GM21367 (cell line): Measurements from ENCODE around the gene SPINK6.

ENCODE experiments used
- ATAC-seq: cut with Tn5 transposase; IDR thresholded peaks from one replicate; pipeline ENCODE4 v1.9.1; 2021; ENCODE audit not compliant: unreplicated experiment

SPINK6 gene, protein sequence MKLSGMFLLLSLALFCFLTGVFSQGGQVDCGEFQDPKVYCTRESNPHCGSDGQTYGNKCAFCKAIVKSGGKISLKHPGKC

GRCh38 chr5:148202531-148203203 is at the start of gene SPINK6:
Gene SPINK6, plus strand, starts transcription at chr5:148203042. Its CDS starts 55 bp downstream, at chr5:148203097.
- no peak for ATAC-seq

GRCh38 chr5:148156609-148157008 is 46.2 kb upstream of the SPINK6 start:
- ATAC-seq = no peak

GRCh38 chr5:148162038-148162437 is 40.8 kb upstream of the SPINK6 start:
- no peak for ATAC-seq

GRCh38 chr5:148163345-148163744 is 39.5 kb upstream of the SPINK6 start:
- no peak for ATAC-seq

DNA sequence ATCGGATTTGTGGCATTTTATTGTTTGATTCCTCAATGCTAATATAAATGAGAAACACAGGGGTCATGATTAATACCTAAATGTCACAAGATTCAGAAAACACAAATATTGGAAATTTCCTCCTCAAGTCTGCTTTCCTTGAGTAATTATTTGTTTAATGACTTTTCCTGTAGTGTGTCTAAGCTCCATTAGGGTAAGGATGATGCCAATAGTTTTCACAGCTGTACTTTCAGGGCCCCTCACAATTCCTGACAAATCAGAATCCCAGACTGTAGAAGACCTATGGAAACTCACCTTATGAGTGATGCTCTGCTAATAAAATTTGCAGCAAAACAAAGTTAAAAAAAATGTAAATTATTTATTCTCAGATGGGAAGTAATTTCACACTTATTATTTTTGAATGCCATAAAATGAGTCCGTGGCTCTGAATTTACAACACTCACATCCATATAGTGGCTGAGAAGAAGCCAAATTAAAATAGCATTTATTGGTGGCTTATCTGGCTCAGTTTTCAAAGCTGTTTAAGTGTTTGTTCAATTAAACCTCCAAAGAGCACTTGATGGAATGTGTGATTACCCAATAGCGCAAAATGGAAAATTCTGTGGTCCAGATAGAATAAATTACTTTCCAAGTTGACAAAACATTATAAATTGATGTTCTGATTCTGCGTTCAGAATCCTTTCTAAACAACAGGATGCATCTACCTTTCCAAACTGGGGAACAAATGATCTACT is 36.1 kb upstream of the SPINK6 start:
- no peak for ATAC-seq

DNA sequence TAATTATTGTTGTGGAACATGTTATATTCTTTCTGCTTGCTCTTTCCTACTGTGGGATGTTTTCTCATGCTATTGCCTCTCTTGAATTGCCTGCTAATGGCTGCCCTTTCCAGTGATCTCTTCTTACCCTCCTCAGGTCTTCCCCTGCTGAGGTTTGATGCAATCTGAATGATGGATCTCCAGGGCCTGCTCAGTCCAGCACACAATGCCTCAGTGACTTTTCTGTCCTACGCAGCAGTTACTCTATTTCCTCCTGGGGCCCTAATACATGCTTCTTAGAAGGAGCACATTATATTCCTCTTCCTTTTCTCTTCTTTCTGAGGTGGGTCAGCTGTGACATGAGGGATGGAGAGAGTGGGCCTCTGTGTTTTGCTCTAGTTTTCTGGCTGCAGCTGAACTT is 34.6 kb upstream of the SPINK6 start, which contains the start of gene SPINK14:
Gene SPINK14 (plus strand): TSS at position 301 of the 400 bp plus-strand sequence. CDS start 1,187 bp downstream, outside the sequence.
- no peak for ATAC-seq

- ATAC-seq = no peak
Observed at GRCh38 chr5:148172377-148172776, 30.5 kb upstream of the SPINK6 start.

- ATAC-seq = no peak
Observed at GRCh38 chr5:148176480-148176879, 26.4 kb upstream of the SPINK6 start.

DNA sequence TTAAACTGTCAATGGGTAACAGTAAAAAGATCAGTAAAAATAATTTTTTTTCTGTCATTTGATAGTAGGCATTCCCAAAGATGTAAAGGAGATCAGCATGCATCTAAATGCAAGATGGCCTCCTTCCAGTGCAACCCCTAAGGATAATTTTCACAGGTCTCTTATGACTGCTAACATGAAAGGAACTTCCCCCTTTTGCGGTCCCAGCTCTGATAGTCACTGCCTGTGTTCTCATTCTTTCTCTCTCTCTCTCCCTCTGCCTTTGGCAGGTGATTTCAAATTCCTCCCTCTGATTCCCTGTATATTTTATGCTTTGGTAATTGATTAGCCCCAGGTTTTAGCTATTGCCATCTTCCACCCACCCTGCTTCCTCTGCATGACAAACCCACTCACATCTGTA is 25.6 kb upstream of the SPINK6 start:
- no peak for ATAC-seq

DNA sequence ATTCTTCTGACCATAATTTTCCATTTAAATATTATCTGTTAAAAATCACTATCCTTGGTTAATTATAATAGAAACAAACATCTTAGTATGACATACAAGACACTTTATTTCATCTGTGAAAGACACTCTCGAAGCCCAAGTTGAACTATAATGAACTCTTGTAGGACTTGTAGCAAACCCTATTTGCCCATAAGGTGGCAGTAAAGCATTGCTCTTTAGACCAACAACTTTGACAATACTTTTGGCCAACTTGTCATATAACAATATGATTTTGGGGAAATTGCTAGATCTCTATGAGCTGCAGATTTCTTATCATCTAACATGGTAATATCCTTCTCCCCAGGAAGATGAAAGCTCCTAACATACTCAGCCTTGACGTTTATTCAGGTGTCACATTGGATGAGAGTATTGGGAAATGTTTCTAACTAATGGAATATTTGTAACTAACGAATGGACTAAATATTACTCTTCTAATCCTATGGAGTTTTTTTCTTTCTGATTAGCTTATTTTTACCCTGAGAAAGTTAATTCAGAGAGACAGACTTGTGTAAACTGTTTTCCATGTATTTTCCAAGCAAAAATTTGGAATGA is 23.5 kb upstream of the SPINK6 start:
- ATAC-seq = peak; percentile 84

DNA sequence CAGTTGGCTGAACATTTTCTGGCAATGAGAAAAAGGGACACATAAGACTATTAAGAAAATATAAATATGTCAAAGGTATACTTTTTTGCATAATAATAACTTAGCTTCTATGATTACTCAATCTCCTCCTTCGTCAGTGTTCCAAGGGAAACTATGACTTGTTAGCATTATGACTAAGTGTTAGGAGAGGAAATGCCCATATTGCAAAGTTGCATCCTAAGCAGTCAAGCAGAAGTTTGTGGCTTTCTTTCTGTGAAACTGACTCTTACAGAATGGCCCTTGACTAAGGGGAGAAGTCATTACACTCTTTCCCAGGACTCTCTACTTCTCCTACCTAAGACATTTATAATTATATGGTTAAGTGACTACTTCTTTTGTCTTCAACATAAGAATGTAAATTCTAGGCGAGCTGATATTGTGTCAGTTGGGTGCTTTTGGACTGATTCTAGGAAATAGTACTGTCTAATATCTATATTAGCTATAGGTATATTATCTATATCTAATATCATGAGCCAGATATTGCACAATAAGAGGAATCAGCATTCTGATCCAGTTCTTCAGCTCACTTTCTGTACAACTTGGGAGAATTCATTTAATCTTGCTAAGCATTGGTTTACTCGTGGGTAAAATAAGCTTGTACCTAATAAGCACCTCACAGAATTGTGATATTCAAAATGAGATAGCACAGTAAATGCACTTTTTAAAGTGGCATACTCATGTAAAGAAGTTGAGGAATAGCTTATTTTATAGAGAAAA is 16.4 kb upstream of the SPINK6 start:
- ATAC-seq = peak; percentile 74

DNA sequence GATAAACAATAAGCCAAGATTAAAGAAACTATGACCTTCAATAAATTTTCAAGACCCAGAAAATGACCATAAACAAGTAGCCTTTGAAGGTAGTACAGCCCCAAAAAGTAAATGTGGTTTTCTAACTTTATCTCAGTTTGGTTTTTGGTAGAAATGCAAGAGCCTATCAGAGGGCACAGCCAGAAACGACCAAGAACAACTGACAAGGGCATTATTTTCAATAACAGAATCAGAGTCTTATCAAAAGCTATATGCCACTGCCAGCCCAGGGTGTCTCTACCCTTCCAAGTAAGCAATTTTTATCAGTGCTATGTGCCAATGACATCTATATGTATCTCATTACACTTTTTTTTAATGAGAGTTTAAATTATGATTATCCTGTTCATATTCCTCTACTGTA is 11.8 kb upstream of the SPINK6 start:
- ATAC-seq = no peak

DNA sequence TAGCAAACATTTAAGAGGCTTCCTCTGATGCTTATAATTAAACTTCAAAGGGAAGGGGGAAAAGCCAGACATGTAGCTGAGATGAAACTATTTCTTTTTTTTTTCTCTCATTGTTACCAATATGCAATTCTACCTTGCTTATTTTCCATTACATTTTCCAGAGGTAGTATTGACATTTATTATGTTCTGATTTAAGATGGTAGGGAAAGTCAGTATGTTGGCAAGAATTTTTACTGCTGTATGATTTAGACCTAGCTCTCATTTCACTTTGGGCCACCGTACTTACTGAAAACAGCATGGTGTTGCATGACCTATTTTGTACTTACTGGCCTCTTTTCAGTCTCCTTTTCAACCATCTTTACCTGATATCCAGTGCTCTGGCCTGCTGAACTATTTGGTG is 9.6 kb upstream of the SPINK6 start:
- ATAC-seq = no peak

GRCh38 chr5:148201151-148201550 is 1.7 kb upstream of the SPINK6 start:
- no peak for ATAC-seq

DNA sequence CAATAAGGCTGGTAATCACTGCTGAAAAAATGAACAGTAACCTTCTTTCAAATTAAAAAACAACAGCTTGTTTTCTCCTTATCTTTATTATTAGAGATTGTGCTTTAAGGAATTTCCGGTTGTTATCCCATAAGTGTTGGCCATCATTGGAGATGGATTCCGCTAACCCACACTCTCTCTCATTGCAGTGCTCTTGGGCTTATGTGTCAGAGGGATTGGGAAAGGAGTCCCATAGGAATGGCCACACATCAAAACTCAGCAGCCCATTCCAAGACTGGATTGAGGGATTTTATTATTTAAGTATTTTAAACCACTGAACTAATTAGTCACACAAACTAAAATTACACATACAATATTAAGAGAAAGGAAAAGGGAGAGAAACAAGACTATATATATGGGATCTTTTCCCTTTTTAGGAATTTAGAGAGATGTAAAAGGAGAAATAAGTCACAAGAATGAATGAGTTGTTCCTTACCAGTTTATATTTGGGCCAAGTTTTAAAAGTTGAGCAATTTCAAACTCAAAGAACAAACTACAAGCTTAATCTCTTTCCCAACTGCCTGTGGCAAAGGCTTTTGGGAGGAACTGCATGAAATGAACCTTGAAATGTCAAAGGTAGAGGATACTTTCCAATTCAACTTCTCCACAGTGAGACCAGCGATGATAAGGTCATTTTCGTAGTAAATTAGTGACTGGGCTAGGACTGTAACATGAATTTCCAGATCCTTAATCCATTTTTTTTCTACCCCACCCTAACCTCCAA is 2.4 kb downstream of the SPINK6 start:
- ATAC-seq = no peak

- no peak for ATAC-seq
Observed at GRCh38 chr5:148205865-148206264, 3.0 kb downstream of the SPINK6 start.

DNA sequence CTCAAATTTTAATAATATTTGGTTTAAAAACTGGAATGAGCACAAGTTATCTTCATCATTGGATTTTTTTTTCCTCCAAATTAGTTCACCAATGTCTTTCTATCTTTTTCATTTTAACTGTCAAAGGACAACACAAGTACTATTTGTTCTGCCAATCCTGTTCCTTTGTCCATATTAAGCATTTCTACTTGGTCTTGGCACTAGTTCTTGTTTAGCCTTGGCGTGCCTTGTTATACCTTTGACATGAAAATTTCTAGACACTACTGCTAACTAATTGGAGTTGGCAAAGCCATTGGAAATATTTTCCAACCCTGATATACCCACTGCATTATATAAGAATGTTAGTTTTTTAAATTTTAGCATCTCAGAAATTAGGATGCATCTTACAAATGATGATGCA is 3.8 kb downstream of the SPINK6 start:
- ATAC-seq = no peak

DNA sequence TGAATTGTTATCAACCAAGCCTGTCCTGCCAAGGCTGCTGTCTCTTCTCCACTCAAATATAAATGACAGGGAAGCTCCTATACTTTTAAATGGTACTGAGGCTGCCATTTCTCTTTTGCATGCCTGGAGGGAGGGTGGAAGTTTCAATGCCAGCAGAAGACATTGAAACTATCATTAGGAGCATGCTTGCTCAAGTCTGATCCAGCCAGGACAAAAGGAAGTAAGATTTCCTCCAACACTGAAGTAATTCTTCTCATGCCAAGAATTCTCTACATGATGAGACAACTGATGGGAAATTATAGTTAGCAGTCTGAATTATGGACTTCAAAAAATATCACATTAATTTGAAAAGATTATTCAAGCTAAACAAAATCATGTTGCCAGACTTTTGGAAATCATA is 5.4 kb downstream of the SPINK6 start:
- ATAC-seq = no peak

DNA sequence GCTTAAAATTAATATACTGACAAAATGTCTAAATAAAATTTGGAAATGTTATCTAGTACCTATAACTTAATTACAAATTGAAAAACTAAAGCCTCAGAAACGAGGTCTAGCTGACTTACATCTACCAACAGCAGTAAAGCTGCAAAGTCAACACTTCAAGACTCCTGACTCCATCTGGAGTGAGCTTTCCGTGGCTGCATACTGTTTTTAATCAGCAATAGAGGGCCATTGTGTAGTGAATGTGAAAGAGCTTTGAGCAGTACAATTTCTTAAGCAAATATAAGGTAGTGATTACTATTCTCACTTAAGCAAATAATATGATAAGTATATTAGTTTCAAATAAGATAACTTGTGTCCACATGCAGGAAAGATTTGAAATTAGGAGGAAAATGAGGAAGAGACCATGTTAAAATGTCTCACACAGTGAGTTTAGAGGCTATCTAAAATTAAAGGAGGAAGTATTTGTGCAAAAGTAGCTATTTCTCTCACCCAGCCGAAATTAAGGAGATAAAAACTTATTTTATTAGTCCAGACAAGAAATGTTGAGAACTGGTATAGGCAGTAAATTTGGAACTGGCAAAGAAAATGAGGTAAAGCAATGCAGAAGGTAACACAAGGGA is 6.4 kb downstream of the SPINK6 start:
- no peak for ATAC-seq

GRCh38 chr5:148214665-148215185 is 11.9 kb downstream of the SPINK6 start:
- ATAC-seq = no peak
